Measurements from ENCODE around the gene KLF16. TPM values are rescaled to one million over a fixed set of nuclear protein-coding genes. Genes with fewer than 3 reads are reported as not detected.
A peak's percentile ranks its signal among the peaks of the same experiment; 100 is the strongest.

KLF16 gene
- total RNA-seq, 4 donors from 2014 or later = 9.0 to 18.3 (median 11.6) TPM

DNA sequence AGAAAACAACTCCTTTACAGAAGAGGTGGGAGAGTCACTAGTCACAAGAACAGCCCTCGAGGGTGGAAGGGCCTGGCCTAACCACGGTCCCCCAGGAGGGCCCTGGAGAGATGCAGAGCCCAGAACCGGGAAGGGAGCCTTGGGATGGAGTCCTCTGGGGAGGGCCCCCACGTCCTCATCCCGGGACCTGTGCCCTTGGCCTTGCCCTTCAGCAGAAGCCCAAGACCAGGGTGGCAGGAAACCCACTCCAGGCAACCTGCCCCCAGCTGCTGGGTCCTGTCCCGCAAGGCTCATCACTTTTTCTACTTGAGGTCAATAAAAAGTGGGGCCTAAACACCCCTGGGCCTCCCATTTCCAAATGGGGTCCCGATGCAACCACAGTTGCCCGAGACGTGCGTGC is 49.0 kb downstream of the KLF16 start:
- Histone ChIP-seq H3K36me3 (peaks cover 0 to 34% (median 19%) of the 10 kb centered on the region in 4 donors), H3K4me1 (peaks cover 11 to 21% (median 16%) of the 10 kb centered on the region in 4 donors), H3K27me3 (no peaks in the 10 kb centered on the region), H3K9me3 (no peaks in the 10 kb centered on the region), H3K4me3 (no peak overlapping the region), H3K27ac (no peak overlapping the region)
- TF ChIP-seq EP300 (IDR thresholded peaks at IDR 0.05; ENCODE audit: low read depth) (no peak), POLR2AphosphoS5 (IDR thresholded peaks at IDR 0.05) (no peak), POLR2A (IDR thresholded peaks at IDR 0.05) (no peak)
- TF ChIP-seq, protein P1, sequence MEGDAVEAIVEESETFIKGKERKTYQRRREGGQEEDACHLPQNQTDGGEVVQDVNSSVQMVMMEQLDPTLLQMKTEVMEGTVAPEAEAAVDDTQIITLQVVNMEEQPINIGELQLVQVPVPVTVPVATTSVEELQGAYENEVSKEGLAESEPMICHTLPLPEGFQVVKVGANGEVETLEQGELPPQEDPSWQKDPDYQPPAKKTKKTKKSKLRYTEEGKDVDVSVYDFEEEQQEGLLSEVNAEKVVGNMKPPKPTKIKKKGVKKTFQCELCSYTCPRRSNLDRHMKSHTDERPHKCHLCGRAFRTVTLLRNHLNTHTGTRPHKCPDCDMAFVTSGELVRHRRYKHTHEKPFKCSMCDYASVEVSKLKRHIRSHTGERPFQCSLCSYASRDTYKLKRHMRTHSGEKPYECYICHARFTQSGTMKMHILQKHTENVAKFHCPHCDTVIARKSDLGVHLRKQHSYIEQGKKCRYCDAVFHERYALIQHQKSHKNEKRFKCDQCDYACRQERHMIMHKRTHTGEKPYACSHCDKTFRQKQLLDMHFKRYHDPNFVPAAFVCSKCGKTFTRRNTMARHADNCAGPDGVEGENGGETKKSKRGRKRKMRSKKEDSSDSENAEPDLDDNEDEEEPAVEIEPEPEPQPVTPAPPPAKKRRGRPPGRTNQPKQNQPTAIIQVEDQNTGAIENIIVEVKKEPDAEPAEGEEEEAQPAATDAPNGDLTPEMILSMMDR (IDR thresholded peaks at IDR 0.05) = no peak
- no peak for DNase-seq
- 77% methylated on average over 10 of the region's 10 CpGs; no CpG with 5 or more reads in 1 of the 2 donors for WGBS, 2 donors (ENCODE audit: low coverage in 1 of 2)
- in situ Hi-C loops (cut with MboI; ENCODE audit: low pct_ligation_motif_present in 1 of 4, low pct_unique_long_range_greater_than_20kb in 1 of 4, low sequenced_read_pairs in 3 of 4) = loop anchor here in 1 of 4 donors (25.0 kb wide), 1 partner anchor 277 kb away; no protein-coding TSS in a partner anchor
- intact Hi-C loops (cut with DNase I; ENCODE audit: low total_unique reads) = no loop called here

DNA sequence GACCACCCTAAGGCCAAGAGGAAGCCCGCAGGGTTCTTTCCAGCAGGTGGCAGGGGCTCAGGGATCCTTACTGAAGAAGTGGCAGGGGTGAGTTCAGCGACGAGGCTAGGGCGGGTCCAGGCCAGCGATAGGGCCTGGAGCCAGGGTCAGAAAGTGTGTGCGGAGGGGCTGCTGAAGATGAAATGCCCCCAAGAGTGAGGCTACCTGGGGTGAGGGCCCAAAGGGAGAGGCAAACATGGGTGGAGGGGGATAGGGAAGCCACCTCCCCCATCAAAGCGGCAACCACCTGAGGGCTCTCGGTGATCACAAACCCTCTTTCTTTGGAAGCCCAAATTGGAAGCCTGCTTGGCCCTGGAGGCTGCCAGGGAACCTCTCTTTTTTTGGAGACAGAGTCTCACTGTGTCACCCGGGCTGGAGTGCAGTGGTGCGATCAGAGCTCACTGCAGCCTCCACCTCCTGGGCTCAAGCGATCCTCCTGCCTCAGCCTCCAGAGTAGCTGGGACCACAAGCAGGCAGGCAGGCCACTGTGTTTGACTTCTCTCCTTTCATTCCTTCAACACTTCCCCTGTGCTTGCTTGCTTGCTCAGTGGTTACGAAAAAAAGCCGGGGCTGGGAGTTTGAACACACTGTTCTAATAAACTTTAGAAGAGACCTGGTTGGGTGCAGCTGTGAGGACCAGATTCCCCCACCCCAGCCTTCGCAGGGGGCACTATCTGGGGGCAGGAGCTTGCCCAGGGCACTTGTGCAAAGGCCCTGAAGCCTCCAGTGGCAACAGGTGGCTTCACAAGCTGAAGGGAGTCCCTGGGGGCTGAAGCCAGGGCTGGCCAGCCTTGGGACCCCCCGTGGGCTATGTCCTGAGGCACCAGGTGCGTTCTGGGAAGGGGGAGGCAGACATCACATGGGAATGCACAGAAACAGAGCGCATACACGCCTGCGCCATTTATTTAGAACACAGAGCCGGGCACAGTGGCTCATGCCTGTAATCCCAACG is 49.9 kb downstream of the KLF16 start:
- Histone ChIP-seq H3K9me3 (no peaks in the 10 kb centered on the region), H3K27me3 (no peaks in the 10 kb centered on the region), H3K4me1 (peaks cover 11 to 21% (median 16%) of the 10 kb centered on the region in 4 donors), H3K36me3 (peaks cover 0 to 26% (median 14%) of the 10 kb centered on the region in 4 donors), H3K4me3 (peak overlapping the region in 3 of 4 donors; percentile 42 to 65 (median 49)), H3K27ac (peak overlapping the region; percentile 60 to 86 (median 76))
- no peak for TF ChIP-seq POLR2A (IDR thresholded peaks at IDR 0.05)
- TF ChIP-seq EP300 (IDR thresholded peaks at IDR 0.05; ENCODE audit: low read depth) = no peak
- TF ChIP-seq, protein P1 (IDR thresholded peaks at IDR 0.05) = no peak
- TF ChIP-seq POLR2AphosphoS5 (IDR thresholded peaks at IDR 0.05) = no peak
- in situ Hi-C loops (cut with MboI; ENCODE audit: low pct_ligation_motif_present in 1 of 4, low pct_unique_long_range_greater_than_20kb in 1 of 4, low sequenced_read_pairs in 3 of 4) (loop anchor here in 1 of 4 donors (25.0 kb wide), 1 partner anchor 276 kb away; no protein-coding TSS in a partner anchor), intact Hi-C loops (cut with DNase I; ENCODE audit: low total_unique reads) (no loop called here)
- WGBS, 2 donors (ENCODE audit: low coverage in 1 of 2) = 63% methylated on average over 21 of the region's 21 CpGs; no CpG with 5 or more reads in 1 of the 2 donors
- DNase-seq = no peak

DNA sequence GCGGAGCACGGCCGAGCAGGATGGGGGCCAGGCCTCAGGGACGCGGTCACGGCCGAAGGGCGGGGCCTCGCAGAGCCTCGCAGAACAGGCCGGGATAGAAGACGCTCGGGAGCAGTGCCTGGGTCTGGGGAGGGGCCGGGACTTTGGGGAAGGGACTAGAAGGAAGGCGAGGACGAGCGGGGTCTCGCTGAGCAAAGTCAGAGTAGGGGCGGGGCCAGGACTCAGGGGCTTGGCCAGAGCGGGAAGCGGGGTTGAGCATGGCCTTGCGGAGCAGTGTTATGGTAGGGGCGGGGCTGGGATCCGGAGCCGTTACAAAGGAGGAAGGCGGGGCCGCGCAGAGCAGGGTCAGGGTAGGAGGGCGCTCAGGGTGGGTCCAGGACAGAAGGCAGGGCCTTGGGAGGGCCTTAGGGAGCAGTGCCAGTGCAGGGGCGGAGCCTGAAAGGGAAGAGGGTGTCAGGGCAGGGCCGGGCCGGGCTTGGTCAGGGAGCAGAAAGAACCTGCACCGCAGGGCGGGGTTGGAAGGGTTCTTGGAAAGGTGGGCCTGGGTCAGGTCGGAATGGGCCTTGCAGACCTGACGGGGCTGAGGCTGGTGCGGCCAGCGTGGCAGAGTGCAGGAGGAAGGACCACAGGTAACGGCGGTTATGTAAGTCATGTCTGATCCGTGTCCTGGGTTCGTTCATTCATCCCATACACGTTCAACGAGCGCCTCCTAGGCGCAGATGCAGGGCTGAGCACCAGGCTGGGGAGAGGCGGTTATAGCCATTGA is 50.8 kb downstream of the KLF16 start:
- intact Hi-C loops (cut with DNase I; ENCODE audit: low total_unique reads) = no loop called here
- Histone ChIP-seq H3K4me3 (peak overlapping the region; percentile 13 to 65 (median 46)), H3K27ac (peak overlapping the region; percentile 60 to 86 (median 76)), H3K27me3 (no peaks in the 10 kb centered on the region), H3K36me3 (peaks cover 0 to 17% (median 7%) of the 10 kb centered on the region in 4 donors), H3K4me1 (peaks cover 11 to 21% (median 16%) of the 10 kb centered on the region in 4 donors), H3K9me3 (no peaks in the 10 kb centered on the region)
- DNase-seq = peak; percentile 97
- 0% methylated on average over 11 to 40 of the region's 47 CpGs for WGBS, 2 donors (ENCODE audit: low coverage in 1 of 2)
- TF ChIP-seq POLR2AphosphoS5 (IDR thresholded peaks at IDR 0.05) (peak in 2 of 3 donors; percentile 8 to 23), POLR2A (IDR thresholded peaks at IDR 0.05) (peak; percentile 57), EP300 (IDR thresholded peaks at IDR 0.05; ENCODE audit: low read depth) (no peak)
- TF ChIP-seq, protein P1 (IDR thresholded peaks at IDR 0.05) = peak; percentile 44 to 67 (median 50)
- in situ Hi-C loops (cut with MboI; ENCODE audit: low pct_ligation_motif_present in 1 of 4, low pct_unique_long_range_greater_than_20kb in 1 of 4, low sequenced_read_pairs in 3 of 4) = loop anchor here in 1 of 4 donors (25.0 kb wide), 1 partner anchor 275 kb away; no protein-coding TSS in a partner anchor
